HUES6 (cell line): Measurements from ENCODE around the gene HS1BP3.

Experiments
- H3K27ac ChIP-seq: 2 replicates; pipeline ENCODE4 v1.7.0; 2013; ENCODE audit warnings: low read depth, mild to moderate bottlenecking, low read length, inconsistent platforms
- H3K27me3 ChIP-seq: 2 replicates; pipeline ENCODE4 v1.6.1; 2013; ENCODE audit warnings: low read length; ENCODE audit not compliant: control insufficient read depth, insufficient read depth
- H3K36me3 ChIP-seq: 2 replicates; pipeline ENCODE4 v1.6.1; 2013; ENCODE audit warnings: low read length; ENCODE audit not compliant: control insufficient read depth, insufficient read depth
- H3K4me1 ChIP-seq: 2 replicates; pipeline ENCODE4 v1.6.1; 2013; ENCODE audit warnings: low read length; ENCODE audit not compliant: control insufficient read depth, insufficient read depth
- H3K4me3 ChIP-seq: 2 replicates; pipeline ENCODE4 v1.5.1; 2013; ENCODE audit warnings: low read depth, low read length
- H3K9ac ChIP-seq: one replicate; pipeline ENCODE4 v1.6.1; 2013; ENCODE audit warnings: mild to moderate bottlenecking, low read length
- H3K9me3 ChIP-seq: 2 replicates; pipeline ENCODE4 v1.6.1; 2013; ENCODE audit warnings: low read depth, low read length; ENCODE audit not compliant: control insufficient read depth, insufficient read depth

The HS1BP3 gene

GRCh38 chr2:20650393-20650876 is 463 bp downstream of the HS1BP3 start:
- H3K9ac ChIP-seq, result peak overlapping the region; percentile 86
- H3K36me3 ChIP-seq, result no peaks in the 10 kb centered on the region
- peaks cover 17% of the 10 kb centered on the region for H3K4me1 ChIP-seq
- H3K27me3 ChIP-seq, result 0 out of 2 replicates have a peak, but pooled peaks cover 2% of the 10 kb centered on the region
- H3K9me3 ChIP-seq, result no peaks in the 10 kb centered on the region
- peak overlapping the region; percentile 81 for H3K4me3 ChIP-seq
- H3K27ac ChIP-seq, result peak overlapping the region; percentile 71; the same call in 1 of the 2 replicates

- no peak overlapping the region for H3K9ac ChIP-seq
- H3K4me1 ChIP-seq, result peaks cover 17% of the 10 kb centered on the region
- H3K4me3 ChIP-seq, result peak overlapping the region; percentile 81
- H3K9me3 ChIP-seq, result no peaks in the 10 kb centered on the region
- no peak overlapping the region for H3K27ac ChIP-seq
- H3K36me3 ChIP-seq, result no peaks in the 10 kb centered on the region
- 0 out of 2 replicates have a peak, but pooled peaks cover 2% of the 10 kb centered on the region for H3K27me3 ChIP-seq
Observed at GRCh38 chr2:20649976-20650375, 922 bp downstream of the HS1BP3 start.

GRCh38 chr2:20649576-20649975 is 1.3 kb downstream of the HS1BP3 start:
- H3K9ac ChIP-seq, result no peak overlapping the region
- H3K27me3 ChIP-seq, result 0 out of 2 replicates have a peak, but pooled peaks cover 2% of the 10 kb centered on the region
- peaks cover 17% of the 10 kb centered on the region for H3K4me1 ChIP-seq
- H3K36me3 ChIP-seq, result 0 out of 2 replicates have a peak, but pooled peaks cover 2% of the 10 kb centered on the region
- H3K9me3 ChIP-seq, result no peaks in the 10 kb centered on the region
- no peak overlapping the region for H3K4me3 ChIP-seq
- no peak overlapping the region for H3K27ac ChIP-seq

DNA sequence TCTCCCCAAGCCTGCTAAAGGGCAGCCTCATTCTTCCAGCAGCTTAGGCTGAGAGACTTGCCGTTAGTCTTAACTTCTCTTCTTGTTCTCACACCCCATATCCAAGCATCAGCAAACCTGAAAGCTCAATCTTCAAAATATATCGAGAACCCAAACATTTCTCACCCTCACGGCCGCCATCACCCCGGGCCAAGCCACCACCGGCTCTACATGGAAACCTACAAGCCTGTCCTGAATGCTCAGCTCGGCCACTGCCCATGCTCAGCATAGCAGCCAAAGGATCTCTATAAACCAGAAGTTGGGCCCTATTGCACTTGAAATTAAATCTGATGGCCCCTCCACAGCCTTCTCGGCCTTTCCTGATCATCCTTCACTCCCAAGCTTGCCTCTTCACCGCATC is 2.1 kb downstream of the HS1BP3 start:
- Histone ChIP-seq H3K4me3 (no peak overlapping the region), H3K4me1 (peaks cover 17% of the 10 kb centered on the region)

GRCh38 chr2:20648206-20648605 is 2.7 kb downstream of the HS1BP3 start:
- Histone ChIP-seq H3K4me1 (peaks cover 17% of the 10 kb centered on the region), H3K36me3 (0 out of 2 replicates have a peak, but pooled peaks cover 6% of the 10 kb centered on the region), H3K9me3 (no peaks in the 10 kb centered on the region), H3K27ac (no peak overlapping the region), H3K4me3 (no peak overlapping the region), H3K27me3 (0 out of 2 replicates have a peak, but pooled peaks cover 2% of the 10 kb centered on the region), H3K9ac (peak overlapping the region; percentile 27)

More for the DNA sequence above, 2.1 kb downstream of the HS1BP3 start:
- Histone ChIP-seq H3K27me3 (0 out of 2 replicates have a peak, but pooled peaks cover 2% of the 10 kb centered on the region), H3K9me3 (no peaks in the 10 kb centered on the region), H3K9ac (no peak overlapping the region), H3K27ac (no peak overlapping the region), H3K36me3 (0 out of 2 replicates have a peak, but pooled peaks cover 6% of the 10 kb centered on the region)

- peaks cover 17% of the 10 kb centered on the region for H3K4me1 ChIP-seq
- 0 out of 2 replicates have a peak, but pooled peaks cover 6% of the 10 kb centered on the region for H3K36me3 ChIP-seq
- H3K27me3 ChIP-seq, result 0 out of 2 replicates have a peak, but pooled peaks cover 2% of the 10 kb centered on the region
- peak overlapping the region; percentile 27 for H3K9ac ChIP-seq
- H3K9me3 ChIP-seq, result no peaks in the 10 kb centered on the region
- no peak overlapping the region for H3K4me3 ChIP-seq
- no peak overlapping the region for H3K27ac ChIP-seq
Observed at GRCh38 chr2:20647738-20648137, 3.2 kb downstream of the HS1BP3 start.

- 0 out of 2 replicates have a peak, but pooled peaks cover 6% of the 10 kb centered on the region for H3K36me3 ChIP-seq
- H3K27ac ChIP-seq, result no peak overlapping the region
- no peak overlapping the region for H3K9ac ChIP-seq
- peaks cover 18% of the 10 kb centered on the region for H3K4me1 ChIP-seq
- H3K9me3 ChIP-seq, result no peaks in the 10 kb centered on the region
- no peak overlapping the region for H3K4me3 ChIP-seq
- H3K27me3 ChIP-seq, result 0 out of 2 replicates have a peak, but pooled peaks cover 2% of the 10 kb centered on the region
Observed at GRCh38 chr2:20647211-20647610, 3.7 kb downstream of the HS1BP3 start.

GRCh38 chr2:20646446-20646845 is 4.5 kb downstream of the HS1BP3 start:
- no peak overlapping the region for H3K9ac ChIP-seq
- H3K4me3 ChIP-seq, result no peak overlapping the region
- H3K9me3 ChIP-seq, result no peaks in the 10 kb centered on the region
- peaks cover 17% of the 10 kb centered on the region for H3K4me1 ChIP-seq
- H3K27ac ChIP-seq, result no peak overlapping the region
- 0 out of 2 replicates have a peak, but pooled peaks cover 6% of the 10 kb centered on the region for H3K36me3 ChIP-seq
- 0 out of 2 replicates have a peak, but pooled peaks cover 2% of the 10 kb centered on the region for H3K27me3 ChIP-seq

DNA sequence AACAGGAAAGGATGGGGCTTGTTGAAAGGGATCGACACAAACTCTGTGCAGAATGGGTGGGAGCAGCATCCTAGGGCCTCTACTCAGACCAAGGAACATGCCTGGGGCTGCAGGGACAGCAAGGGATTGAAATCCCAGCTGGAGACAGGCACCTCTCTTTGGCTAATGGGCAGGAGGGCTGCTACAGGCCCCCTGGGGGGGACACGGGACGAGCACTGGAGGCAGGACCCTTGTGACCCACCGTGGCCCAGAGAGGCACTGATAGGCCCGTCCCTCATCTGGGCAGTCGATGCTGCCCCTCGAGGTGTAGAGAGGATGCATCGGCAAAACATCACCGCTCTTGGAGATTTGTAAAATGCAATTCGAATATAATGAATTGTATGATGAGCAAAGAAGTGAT is 5.1 kb downstream of the HS1BP3 start:
- H3K27ac ChIP-seq, result no peak overlapping the region
- H3K27me3 ChIP-seq, result 0 out of 2 replicates have a peak, but pooled peaks cover 2% of the 10 kb centered on the region
- peaks cover 17% of the 10 kb centered on the region for H3K4me1 ChIP-seq
- H3K4me3 ChIP-seq, result no peak overlapping the region
- H3K9ac ChIP-seq, result no peak overlapping the region
- H3K9me3 ChIP-seq, result no peaks in the 10 kb centered on the region
- peaks cover 10% of the 10 kb centered on the region for H3K36me3 ChIP-seq

GRCh38 chr2:20645301-20645701 is 5.6 kb downstream of the HS1BP3 start:
- no peak overlapping the region for H3K9ac ChIP-seq
- H3K36me3 ChIP-seq, result peaks cover 14% of the 10 kb centered on the region
- peaks cover 17% of the 10 kb centered on the region for H3K4me1 ChIP-seq
- H3K9me3 ChIP-seq, result no peaks in the 10 kb centered on the region
- 0 out of 2 replicates have a peak, but pooled peaks cover 2% of the 10 kb centered on the region for H3K27me3 ChIP-seq
- no peak overlapping the region for H3K27ac ChIP-seq
- no peak overlapping the region for H3K4me3 ChIP-seq

DNA sequence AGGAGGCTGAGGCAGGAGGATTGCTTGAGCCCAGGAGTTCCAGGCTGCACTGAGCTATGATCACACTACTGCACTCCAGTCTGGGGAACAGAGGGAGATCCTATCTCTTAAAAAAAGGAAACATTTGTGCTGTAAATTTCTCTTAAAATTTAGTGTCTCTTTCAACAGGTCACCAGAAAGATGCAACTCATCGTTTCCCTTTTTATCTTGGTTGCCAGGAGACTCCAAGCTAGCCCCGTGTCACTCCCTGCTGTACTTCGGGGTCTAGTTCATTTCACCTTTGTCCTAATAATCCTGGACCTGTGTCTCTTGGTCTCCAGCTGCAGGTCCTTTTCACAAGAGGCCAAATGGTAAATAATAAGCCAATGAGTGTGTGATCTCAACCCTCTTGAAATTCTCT is 7.1 kb downstream of the HS1BP3 start:
- Histone ChIP-seq H3K9me3 (no peaks in the 10 kb centered on the region), H3K27ac (no peak overlapping the region), H3K9ac (no peak overlapping the region), H3K36me3 (peaks cover 18% of the 10 kb centered on the region), H3K4me3 (no peak overlapping the region), H3K4me1 (peaks cover 10% of the 10 kb centered on the region; the same call in 1 of the 2 replicates), H3K27me3 (no peaks in the 10 kb centered on the region)
